Measurements from ENCODE around the gene ADAMTSL3.

- TF ChIP-seq CTCF (IDR thresholded peaks at IDR 0.05; ENCODE audit: poor library complexity, severe bottlenecking): no peak
- TF ChIP-seq POLR2AphosphoS5 (IDR thresholded peaks at IDR 0.05): no peak
- no peak for TF ChIP-seq EZH2 (IDR thresholded peaks at IDR 0.05; ENCODE audit: borderline replicate concordance, insufficient read depth, low read length, poor library complexity, severe bottlenecking)
- no peak for TF ChIP-seq TAF1 (IDR thresholded peaks at IDR 0.05; ENCODE audit: low read depth)
- TF ChIP-seq RAD21 (conservative IDR thresholded peaks at IDR 0.05): no peak
- no peak for TF ChIP-seq EP300 (conservative IDR thresholded peaks at IDR 0.05; ENCODE audit: poor library complexity, severe bottlenecking)
- TF ChIP-seq REST (IDR thresholded peaks at IDR 0.05; ENCODE audit: borderline replicate concordance): no peak
- no peak for TF ChIP-seq SMC3 (conservative IDR thresholded peaks at IDR 0.05; ENCODE audit: poor library complexity)
- no peak for TF ChIP-seq MXI1 (conservative IDR thresholded peaks at IDR 0.05; ENCODE audit: poor library complexity, severe bottlenecking)
Observed at GRCh38 chr15:83713242-83713641, 59.3 kb downstream of the ADAMTSL3 start.

Data from neural cell (in vitro differentiated cells).